Esophagus muscularis mucosa (tissue), 4 donors: ENCODE data around the gene CUX1.

ENCODE experiments used
- EP300 ChIP-seq: sonication (generic); formaldehyde crosslinking; IDR thresholded peaks from one replicate; pipeline ENCODE4 v1.6.1; 2017; ENCODE audit warnings: antibody characterized with exemption
- POLR2AphosphoS5 ChIP-seq, 2 donors: sonication (generic); formaldehyde crosslinking; IDR thresholded peaks; one replicate each; pipeline ENCODE4 v1.6.1; 2017; ENCODE audit warnings: antibody characterized with exemption in 2 of 2
- TF ChIP-seq, protein P1 (sequence below), 3 experiments: fragments of 200-600 bp in 2 of 3; fragments of 450-650 bp in 1 of 3; sonication (generic) in 2 of 3; IDR thresholded peaks; one replicate each; pipeline ENCODE4 v1.5.1; 2017 to 2019; ENCODE audit warnings: antibody characterized with exemption in 3 of 3, mild to moderate bottlenecking in 2 of 3, moderate library complexity in 1 of 3

DNA sequence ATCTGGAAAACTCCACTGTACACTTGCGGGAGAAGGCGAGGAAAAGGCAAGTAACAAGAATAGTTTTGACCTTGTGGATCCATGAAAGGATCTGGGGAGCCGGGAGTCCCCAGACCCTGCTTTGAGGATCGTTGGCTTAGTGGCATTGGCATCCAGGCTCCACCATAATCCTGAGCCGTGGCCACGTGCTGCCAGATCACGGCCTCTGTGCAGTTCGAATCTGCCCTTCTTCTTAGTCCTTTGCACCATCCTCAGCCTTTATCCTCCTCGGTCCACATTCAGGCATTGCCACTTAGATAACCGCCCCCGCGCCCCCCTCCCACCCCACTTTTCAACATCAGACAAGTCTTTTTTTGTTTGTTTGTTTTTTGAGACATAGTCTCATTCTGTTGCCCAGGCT lies 201.4 kb downstream of the CUX1 start:
- TF ChIP-seq POLR2AphosphoS5 (IDR thresholded peaks at IDR 0.05) (no peak), EP300 (no peak)
- TF ChIP-seq, protein P1, sequence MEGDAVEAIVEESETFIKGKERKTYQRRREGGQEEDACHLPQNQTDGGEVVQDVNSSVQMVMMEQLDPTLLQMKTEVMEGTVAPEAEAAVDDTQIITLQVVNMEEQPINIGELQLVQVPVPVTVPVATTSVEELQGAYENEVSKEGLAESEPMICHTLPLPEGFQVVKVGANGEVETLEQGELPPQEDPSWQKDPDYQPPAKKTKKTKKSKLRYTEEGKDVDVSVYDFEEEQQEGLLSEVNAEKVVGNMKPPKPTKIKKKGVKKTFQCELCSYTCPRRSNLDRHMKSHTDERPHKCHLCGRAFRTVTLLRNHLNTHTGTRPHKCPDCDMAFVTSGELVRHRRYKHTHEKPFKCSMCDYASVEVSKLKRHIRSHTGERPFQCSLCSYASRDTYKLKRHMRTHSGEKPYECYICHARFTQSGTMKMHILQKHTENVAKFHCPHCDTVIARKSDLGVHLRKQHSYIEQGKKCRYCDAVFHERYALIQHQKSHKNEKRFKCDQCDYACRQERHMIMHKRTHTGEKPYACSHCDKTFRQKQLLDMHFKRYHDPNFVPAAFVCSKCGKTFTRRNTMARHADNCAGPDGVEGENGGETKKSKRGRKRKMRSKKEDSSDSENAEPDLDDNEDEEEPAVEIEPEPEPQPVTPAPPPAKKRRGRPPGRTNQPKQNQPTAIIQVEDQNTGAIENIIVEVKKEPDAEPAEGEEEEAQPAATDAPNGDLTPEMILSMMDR (IDR thresholded peaks at IDR 0.05), result no peak
